ENCODE results near the gene RAPGEF5.

DNA sequence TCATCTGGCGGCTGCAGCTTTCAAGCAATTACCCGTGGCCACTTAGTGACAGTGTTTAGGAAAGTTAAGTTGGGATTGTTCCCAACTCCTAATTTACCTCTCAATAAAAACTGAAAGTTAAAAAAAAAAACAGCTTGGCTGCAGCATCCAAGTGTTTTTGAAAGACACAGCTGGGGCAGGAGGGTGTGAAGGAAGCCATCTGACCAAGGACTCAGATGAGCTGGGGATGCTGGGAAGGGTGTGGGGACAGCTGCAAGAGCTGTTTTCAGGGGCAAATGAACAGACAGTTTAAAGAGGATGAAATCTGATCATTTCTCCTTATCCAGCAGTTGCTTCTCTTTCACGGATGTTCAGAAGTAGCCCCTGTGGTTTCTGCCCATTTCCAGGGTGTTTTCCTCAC is 282.1 kb downstream of the RAPGEF5 start:
- TF ChIP-seq CTCF (IDR thresholded peaks at IDR 0.05) (no peak), POLR2A (IDR thresholded peaks at IDR 0.05) (no peak)
